HCT116 (cell line): ENCODE results near the gene RNASE2.
"Not testable (repeated sequence)": the region's sequence is repeated elsewhere in the genome, so short reads cannot be mapped to it uniquely, and the experiment has no call there.

Source experiments
- CBX3 ChIP-seq: IDR thresholded peaks from 2 replicates; pipeline ENCODE4 v1.6.1; 2012; ENCODE audit warnings: low read depth
- CTCF ChIP-seq, 3 experiments: fragments of 200-600 bp in 1 of 3; sonication (generic) in 1 of 3; IDR thresholded peaks in 2 of 3; conservative IDR thresholded peaks in 1 of 3; 2 replicates each; pipeline ENCODE4 v1.5.1; 2012 to 2017; ENCODE audit warnings: low read depth in 2 of 3, low read length in 2 of 3, antibody characterized with exemption in 1 of 3, borderline replicate concordance in 1 of 3, control low read depth in 1 of 3, mild to moderate bottlenecking in 1 of 3, mixed read lengths in 1 of 3, mixed run types in 1 of 3, moderate library complexity in 1 of 3; ENCODE audit not compliant: insufficient read depth in 1 of 3
- EZH2 ChIP-seq: fragments of 200-600 bp; sonication (generic); IDR thresholded peaks from 2 replicates; pipeline ENCODE4 v1.6.1; 2017; ENCODE audit warnings: antibody characterized with exemption, mixed run types
- EZH2phosphoT487 ChIP-seq: fragments of 200-600 bp; IDR thresholded peaks from 2 replicates; pipeline ENCODE4 v1.6.1; 2018; ENCODE audit warnings: antibody characterized with exemption, borderline replicate concordance
- FOSL1 ChIP-seq: IDR thresholded peaks from 2 replicates; pipeline ENCODE4 v1.6.1; 2012; ENCODE audit warnings: low read depth
- POLR2A ChIP-seq: IDR thresholded peaks from 2 replicates; pipeline ENCODE4 v1.7.0; 2011; ENCODE audit warnings: borderline replicate concordance; ENCODE audit not compliant: insufficient read depth, insufficient read length; ENCODE audit errors: extremely low read depth
- POLR2AphosphoS5 ChIP-seq: IDR thresholded peaks from 2 replicates; pipeline ENCODE4 v1.6.1; 2011; ENCODE audit warnings: mild to moderate bottlenecking, low read depth, low read length, moderate library complexity
- RAD21 ChIP-seq: IDR thresholded peaks from 2 replicates; pipeline ENCODE4 v1.6.1; 2012; ENCODE audit warnings: low read depth, mild to moderate bottlenecking
- SP1 ChIP-seq: IDR thresholded peaks from 2 replicates; pipeline ENCODE4 v1.6.1; 2012; ENCODE audit warnings: low read depth
- TCF7L2 ChIP-seq: IDR thresholded peaks from 2 replicates; pipeline ENCODE4 v1.7.0; 2011; ENCODE audit warnings: borderline replicate concordance, inconsistent platforms; ENCODE audit not compliant: insufficient read depth, insufficient read length; ENCODE audit errors: extremely low read depth
- ZNF274 ChIP-seq: fragments of 200-500 bp; sonication (Bioruptor generic); IDR thresholded peaks from 2 replicates; pipeline ENCODE4 v1.6.1; 2014; ENCODE audit warnings: mild to moderate bottlenecking, low read depth, low read length, inconsistent platforms
- TF ChIP-seq, protein P1 (sequence below): IDR thresholded peaks from 2 replicates; pipeline ENCODE4 v1.6.1; 2012; ENCODE audit warnings: low read depth
- TF ChIP-seq, protein P2 (sequence below): IDR thresholded peaks from 2 replicates; pipeline ENCODE4 v1.6.1; 2012

DNA sequence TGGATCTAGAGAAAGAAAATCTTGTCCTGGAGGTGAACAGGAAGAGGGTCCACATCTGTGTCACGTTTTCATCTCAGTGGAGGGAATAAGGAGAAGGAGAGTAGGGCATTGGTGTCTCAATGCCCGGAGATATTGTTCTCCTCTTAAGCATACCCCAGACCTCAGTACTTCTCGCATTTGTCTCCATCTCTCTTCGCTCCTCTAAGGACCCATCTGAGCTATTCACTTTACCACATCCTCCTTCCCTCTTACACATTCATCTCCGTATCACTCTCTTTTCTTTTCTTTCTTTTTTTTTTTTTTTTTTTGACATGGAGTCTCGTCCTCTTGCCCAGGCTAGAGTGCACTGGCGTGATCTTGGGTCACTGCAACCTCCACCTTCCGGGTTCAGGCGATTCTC, 8.6 kb upstream of the RNASE2 start:
- TF ChIP-seq, protein P1, sequence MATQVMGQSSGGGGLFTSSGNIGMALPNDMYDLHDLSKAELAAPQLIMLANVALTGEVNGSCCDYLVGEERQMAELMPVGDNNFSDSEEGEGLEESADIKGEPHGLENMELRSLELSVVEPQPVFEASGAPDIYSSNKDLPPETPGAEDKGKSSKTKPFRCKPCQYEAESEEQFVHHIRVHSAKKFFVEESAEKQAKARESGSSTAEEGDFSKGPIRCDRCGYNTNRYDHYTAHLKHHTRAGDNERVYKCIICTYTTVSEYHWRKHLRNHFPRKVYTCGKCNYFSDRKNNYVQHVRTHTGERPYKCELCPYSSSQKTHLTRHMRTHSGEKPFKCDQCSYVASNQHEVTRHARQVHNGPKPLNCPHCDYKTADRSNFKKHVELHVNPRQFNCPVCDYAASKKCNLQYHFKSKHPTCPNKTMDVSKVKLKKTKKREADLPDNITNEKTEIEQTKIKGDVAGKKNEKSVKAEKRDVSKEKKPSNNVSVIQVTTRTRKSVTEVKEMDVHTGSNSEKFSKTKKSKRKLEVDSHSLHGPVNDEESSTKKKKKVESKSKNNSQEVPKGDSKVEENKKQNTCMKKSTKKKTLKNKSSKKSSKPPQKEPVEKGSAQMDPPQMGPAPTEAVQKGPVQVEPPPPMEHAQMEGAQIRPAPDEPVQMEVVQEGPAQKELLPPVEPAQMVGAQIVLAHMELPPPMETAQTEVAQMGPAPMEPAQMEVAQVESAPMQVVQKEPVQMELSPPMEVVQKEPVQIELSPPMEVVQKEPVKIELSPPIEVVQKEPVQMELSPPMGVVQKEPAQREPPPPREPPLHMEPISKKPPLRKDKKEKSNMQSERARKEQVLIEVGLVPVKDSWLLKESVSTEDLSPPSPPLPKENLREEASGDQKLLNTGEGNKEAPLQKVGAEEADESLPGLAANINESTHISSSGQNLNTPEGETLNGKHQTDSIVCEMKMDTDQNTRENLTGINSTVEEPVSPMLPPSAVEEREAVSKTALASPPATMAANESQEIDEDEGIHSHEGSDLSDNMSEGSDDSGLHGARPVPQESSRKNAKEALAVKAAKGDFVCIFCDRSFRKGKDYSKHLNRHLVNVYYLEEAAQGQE, result not testable (repeated sequence)
- TF ChIP-seq CBX3; RAD21; CTCF (IDR thresholded peaks at IDR 0.05 in 2 of 3, conservative IDR thresholded peaks at IDR 0.05 in 1 of 3; ENCODE audit: borderline replicate concordance in 1 of 3, insufficient read depth in 1 of 3, low read depth in 2 of 3, low read length in 2 of 3); EZH2; TCF7L2; POLR2AphosphoS5; EZH2phosphoT487; FOSL1; SP1; POLR2A; ZNF274: not testable (repeated sequence)
- TF ChIP-seq, protein P2, sequence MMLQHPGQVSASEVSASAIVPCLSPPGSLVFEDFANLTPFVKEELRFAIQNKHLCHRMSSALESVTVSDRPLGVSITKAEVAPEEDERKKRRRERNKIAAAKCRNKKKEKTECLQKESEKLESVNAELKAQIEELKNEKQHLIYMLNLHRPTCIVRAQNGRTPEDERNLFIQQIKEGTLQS, result not testable (repeated sequence)
